SK-N-SH treated with all-trans-retinoic acid at 6 μM for 48 hours (cell line): Measurements from ENCODE around the gene ELL3.

Experiments
- ATAC-seq: fragments of 200-7000 bp; cut with Tn5 transposase; 3 replicates; pipeline ENCODE4 v1.9.1; 2020; ENCODE audit warnings: mild to moderate bottlenecking, moderate library complexity
- ARNTL ChIP-seq: fragments of 450-650 bp; formaldehyde crosslinking; IDR thresholded peaks from 2 replicates; pipeline ENCODE4 v1.5.0; 2020; ENCODE audit warnings: low read depth, mild to moderate bottlenecking, moderate library complexity, borderline replicate concordance
- BACH2 ChIP-seq: fragments of 250-450 bp; sonication (Bioruptor Pico); IDR thresholded peaks from 2 replicates; pipeline ENCODE4 v1.9.0; 2021; ENCODE audit warnings: mild to moderate bottlenecking, borderline replicate concordance
- CREB5 ChIP-seq: fragments of 250-450 bp; sonication (Bioruptor Pico); IDR thresholded peaks from 2 replicates; pipeline ENCODE4 v1.5.1; 2020; ENCODE audit warnings: low read depth, mild to moderate bottlenecking, moderate library complexity
- CSDC2 ChIP-seq: fragments of 250-450 bp; sonication (Bioruptor Pico); IDR thresholded peaks from 2 replicates; pipeline ENCODE4 v1.5.0; 2020; ENCODE audit warnings: mild to moderate bottlenecking, moderate library complexity
- CSRNP3 ChIP-seq: fragments of 250-450 bp; sonication (Bioruptor Pico); IDR thresholded peaks from 2 replicates; pipeline ENCODE4 v1.5.1; 2021; ENCODE audit warnings: mild to moderate bottlenecking, moderate library complexity
- ESRRG ChIP-seq: fragments of 250-450 bp; sonication (Bioruptor Pico); IDR thresholded peaks from 2 replicates; pipeline ENCODE4 v1.6.1; 2021; ENCODE audit warnings: mild to moderate bottlenecking
- GLIS3 ChIP-seq: fragments of 250-450 bp; sonication (Bioruptor Pico); IDR thresholded peaks from 2 replicates; pipeline ENCODE4 v1.5.0; 2020; ENCODE audit warnings: mild to moderate bottlenecking, moderate library complexity
- OSR1 ChIP-seq: fragments of 250-450 bp; sonication (Bioruptor Pico); IDR thresholded peaks from 2 replicates; pipeline ENCODE4 v1.8.0; 2022; ENCODE audit warnings: moderate library complexity, mild to moderate bottlenecking, inconsistent platforms
- PATZ1 ChIP-seq: fragments of 250-450 bp; sonication (Bioruptor Pico); IDR thresholded peaks from 2 replicates; pipeline ENCODE4 v1.8.0; 2020; ENCODE audit warnings: mild to moderate bottlenecking, moderate library complexity, borderline replicate concordance
- POU6F1 ChIP-seq: fragments of 250-450 bp; sonication (Bioruptor Pico); IDR thresholded peaks from 2 replicates; pipeline ENCODE4 v1.8.0; 2021; ENCODE audit warnings: low read depth, mild to moderate bottlenecking, moderate library complexity, borderline replicate concordance
- PPARA ChIP-seq: fragments of 250-450 bp; sonication (Bioruptor Pico); IDR thresholded peaks from 2 replicates; pipeline ENCODE4 v1.5.0; 2020; ENCODE audit warnings: mild to moderate bottlenecking, borderline replicate concordance
- RARB ChIP-seq: fragments of 250-450 bp; sonication (Bioruptor Pico); IDR thresholded peaks from 2 replicates; pipeline ENCODE4 v1.8.0; 2021; ENCODE audit warnings: mild to moderate bottlenecking, moderate library complexity
- SNAI2 ChIP-seq: fragments of 250-450 bp; sonication (Bioruptor Pico); IDR thresholded peaks from 2 replicates; pipeline ENCODE4 v1.5.0; 2020; ENCODE audit warnings: mild to moderate bottlenecking, moderate library complexity
- TCF4 ChIP-seq: fragments of 250-450 bp; sonication (Bioruptor Pico); IDR thresholded peaks from 2 replicates; pipeline ENCODE4 v1.8.0; 2021; ENCODE audit warnings: mild to moderate bottlenecking, moderate library complexity, borderline replicate concordance
- TOX ChIP-seq: fragments of 250-450 bp; sonication (Bioruptor Pico); IDR thresholded peaks from 2 replicates; pipeline ENCODE4 v1.8.0; 2021; ENCODE audit warnings: mild to moderate bottlenecking, moderate library complexity, borderline replicate concordance
- TSHZ2 ChIP-seq: fragments of 250-450 bp; sonication (Bioruptor Pico); IDR thresholded peaks from 2 replicates; pipeline ENCODE4 v1.5.0; 2020; ENCODE audit warnings: mild to moderate bottlenecking, moderate library complexity
- ZC3H10 ChIP-seq: fragments of 250-450 bp; sonication (Bioruptor Pico); IDR thresholded peaks from 2 replicates; pipeline ENCODE4 v1.5.1; 2021; ENCODE audit warnings: mild to moderate bottlenecking, moderate library complexity
- ZFP3 ChIP-seq: fragments of 250-450 bp; sonication (Bioruptor Pico); IDR thresholded peaks from 2 replicates; pipeline ENCODE4 v1.5.0; 2020; ENCODE audit warnings: mild to moderate bottlenecking, moderate library complexity
- ZFP30 ChIP-seq: fragments of 450-650 bp; formaldehyde crosslinking; IDR thresholded peaks from 2 replicates; pipeline ENCODE4 v1.5.0; 2022; ENCODE audit warnings: mild to moderate bottlenecking, moderate library complexity
- ZNF565 ChIP-seq: fragments of 450-650 bp; formaldehyde crosslinking; conservative IDR thresholded peaks from 2 replicates; pipeline ENCODE4 v1.5.0; 2020; ENCODE audit warnings: low read depth, mild to moderate bottlenecking, moderate library complexity
- ZNF70 ChIP-seq: fragments of 450-650 bp; formaldehyde crosslinking; IDR thresholded peaks from 2 replicates; pipeline ENCODE4 v1.5.0; 2020; ENCODE audit warnings: mild to moderate bottlenecking, moderate library complexity
- ZNF8 ChIP-seq: fragments of 450-650 bp; formaldehyde crosslinking; IDR thresholded peaks from 2 replicates; pipeline ENCODE4 v1.5.0; 2020; ENCODE audit warnings: mild to moderate bottlenecking, moderate library complexity

The ELL3 gene

GRCh38 chr15:43779016-43779415, 2.2 kb upstream of the ELL3 start (continued):
- no peak for TF ChIP-seq ZFP30 (CRISPR knock-in tag)

- ATAC-seq = peak; percentile 83
- no peak for TF ChIP-seq OSR1
These were observed 625 bp upstream of the ELL3 start for GRCh38 chr15:43777267-43777914.

- ATAC-seq = peak; percentile 2
- TF ChIP-seq CSDC2 (CRISPR knock-in tag) (no peak), RARB (CRISPR knock-in tag) (no peak), OSR1 (no peak), BACH2 (CRISPR knock-in tag) (no peak), PATZ1 (no peak), GLIS3 (CRISPR knock-in tag) (no peak), PPARA (CRISPR knock-in tag) (no peak), ZNF565 (no peak), ZFP30 (CRISPR knock-in tag) (no peak), SNAI2 (CRISPR knock-in tag) (no peak), TSHZ2 (CRISPR knock-in tag) (no peak), ARNTL (no peak), CSRNP3 (no peak), TCF4 (CRISPR knock-in tag) (no peak), ZNF70 (CRISPR knock-in tag) (no peak), CREB5 (CRISPR knock-in tag) (no peak), ZC3H10 (CRISPR knock-in tag) (no peak), POU6F1 (CRISPR knock-in tag) (no peak), ZNF8 (CRISPR knock-in tag) (no peak)
These were observed 557 bp downstream of the ELL3 start for GRCh38 chr15:43776101-43776717.

- peak; percentile 53 for ATAC-seq
- no peak for TF ChIP-seq TOX
- no peak for TF ChIP-seq ZFP3
- no peak for TF ChIP-seq TSHZ2 (CRISPR knock-in tag)
- no peak for TF ChIP-seq CREB5 (CRISPR knock-in tag)
- TF ChIP-seq ESRRG = no peak
- no peak for TF ChIP-seq ZC3H10 (CRISPR knock-in tag)
- no peak for TF ChIP-seq GLIS3 (CRISPR knock-in tag)
These were observed 1.3 kb downstream of the ELL3 start for GRCh38 chr15:43775411-43775965.
